HepG2 (cell line): ENCODE measurements around the gene ACACB. TPM values are rescaled to one million over a fixed set of nuclear protein-coding genes. Genes with fewer than 3 reads are reported as not detected.
A peak's percentile ranks its signal among the peaks of the same experiment; 100 is the strongest.

Experiments
- CHD2 ChIP-seq: IDR thresholded peaks from 2 replicates; pipeline ENCODE4 v1.6.1; 2011; ENCODE audit warnings: low read depth, low read length, improper control_type of control experiment
- ESRRA ChIP-seq: sonication (generic); formaldehyde crosslinking; IDR thresholded peaks from 2 replicates; pipeline ENCODE4 v1.5.1; 2020; ENCODE audit warnings: mild to moderate bottlenecking, low read depth, missing genetic modification reagents
- GTF2F1 ChIP-seq: fragments of 150-350 bp; IDR thresholded peaks from 2 replicates; pipeline ENCODE4 v1.6.1; 2014; ENCODE audit warnings: low read length
- GTF3A ChIP-seq: sonication (generic); formaldehyde crosslinking; conservative IDR thresholded peaks from 2 replicates; pipeline ENCODE4 v1.4.0; 2020; ENCODE audit warnings: mild to moderate bottlenecking, missing genetic modification reagents
- HMG20A ChIP-seq: IDR thresholded peaks from 2 replicates; pipeline ENCODE4 v1.6.1; 2016; ENCODE audit warnings: borderline replicate concordance
- HNRNPK ChIP-seq: fragments of 200-400 bp; formaldehyde crosslinking; IDR thresholded peaks from 2 replicates; pipeline ENCODE4 v1.6.1; 2018; ENCODE audit warnings: low read length, low read depth, moderate library complexity, mild to moderate bottlenecking; ENCODE audit not compliant: poor library complexity, severe bottlenecking
- HNRNPLL ChIP-seq: fragments of 200-400 bp; formaldehyde crosslinking; IDR thresholded peaks from 2 replicates; pipeline ENCODE4 v1.6.1; 2017; ENCODE audit warnings: mild to moderate bottlenecking, low read depth, low read length; ENCODE audit not compliant: poor library complexity, severe bottlenecking
- MED13 ChIP-seq: sonication (generic); formaldehyde crosslinking; IDR thresholded peaks from 2 replicates; pipeline ENCODE4 v1.5.0; 2020; ENCODE audit warnings: missing genetic modification reagents
- MYC ChIP-seq: sonication (generic); formaldehyde crosslinking; IDR thresholded peaks from 2 replicates; pipeline ENCODE4 v1.9.0; 2021; ENCODE audit warnings: missing genetic modification reagents, borderline replicate concordance
- MZF1 ChIP-seq: sonication (generic); formaldehyde crosslinking; IDR thresholded peaks from 2 replicates; pipeline ENCODE4 v1.8.1; 2023; ENCODE audit warnings: mild to moderate bottlenecking, missing genetic modification reagents, borderline replicate concordance
- PCBP1 ChIP-seq: fragments of 200-400 bp; formaldehyde crosslinking; IDR thresholded peaks from 2 replicates; pipeline ENCODE4 v1.6.1; 2017; ENCODE audit warnings: mild to moderate bottlenecking, low read depth, low read length, borderline replicate concordance
- RBM22 ChIP-seq: fragments of 200-400 bp; formaldehyde crosslinking; optimal IDR thresholded peaks from 2 replicates; pipeline ENCODE3; 2017; ENCODE audit warnings: mild to moderate bottlenecking, low read length, moderate library complexity
- RXRA ChIP-seq: sonication (generic); formaldehyde crosslinking; IDR thresholded peaks from 2 replicates; pipeline ENCODE4 v1.5.1; 2020; ENCODE audit warnings: missing genetic modification reagents
- SIN3A ChIP-seq: IDR thresholded peaks from 2 replicates; pipeline ENCODE4 v1.6.1; 2011; ENCODE audit warnings: low read depth, mild to moderate bottlenecking, control low read depth, low read length, borderline replicate concordance
- STAG1 ChIP-seq: sonication (generic); formaldehyde crosslinking; IDR thresholded peaks from 2 replicates; pipeline ENCODE4 v1.4.0; 2020; ENCODE audit warnings: missing genetic modification reagents
- TAF15 ChIP-seq: fragments of 200-400 bp; formaldehyde crosslinking; IDR thresholded peaks from one replicate; pipeline ENCODE4 v1.6.1; 2018; ENCODE audit warnings: mild to moderate bottlenecking, low read depth, low read length; ENCODE audit not compliant: poor library complexity, severe bottlenecking
- ZBTB34 ChIP-seq: sonication (generic); formaldehyde crosslinking; IDR thresholded peaks from 2 replicates; pipeline ENCODE4 v1.8.0; 2022; ENCODE audit warnings: mild to moderate bottlenecking, missing genetic modification reagents
- ZFP37 ChIP-seq: sonication (generic); formaldehyde crosslinking; IDR thresholded peaks from 2 replicates; pipeline ENCODE4 v1.4.0; 2020; ENCODE audit warnings: missing genetic modification reagents, borderline replicate concordance
- ZMYM2 ChIP-seq: sonication (generic); formaldehyde crosslinking; IDR thresholded peaks from 2 replicates; pipeline ENCODE4 v1.8.0; 2022; ENCODE audit warnings: mild to moderate bottlenecking, missing genetic modification reagents
- ZNF138 ChIP-seq: sonication (generic); formaldehyde crosslinking; IDR thresholded peaks from 2 replicates; pipeline ENCODE4 v1.5.0; 2020; ENCODE audit warnings: mild to moderate bottlenecking, low read depth, missing genetic modification reagents
- ZNF350 ChIP-seq: sonication (generic); formaldehyde crosslinking; IDR thresholded peaks from 2 replicates; pipeline ENCODE4 v1.4.0; 2020; ENCODE audit warnings: mild to moderate bottlenecking, low read depth, missing genetic modification reagents, borderline replicate concordance
- ZNF749 ChIP-seq: sonication (generic); formaldehyde crosslinking; IDR thresholded peaks from 2 replicates; pipeline ENCODE4 v1.8.0; 2022; ENCODE audit warnings: mild to moderate bottlenecking, missing genetic modification reagents, moderate library complexity, borderline replicate concordance
- ZNF772 ChIP-seq: sonication (generic); formaldehyde crosslinking; IDR thresholded peaks from 2 replicates; pipeline ENCODE4 v1.5.0; 2020; ENCODE audit warnings: mild to moderate bottlenecking, missing genetic modification reagents
- polyA plus RNA-seq, 8 experiments: library from polyadenylated mRNA; depleted of rRNA in 3 of 8; stranded (reverse) in 7 of 8; unstranded in 1 of 8; fragments of >200 nt; fragmentation: Illumina TruSeq in 4 of 8; extraction: Trizol in 4 of 8; gene quantifications; 2 replicates each; pipeline versions ENCODE4 v1.2.1 to v1.2.3, GENCODE V29; 2011 to 2016; ENCODE audit warnings: low read depth in 4 of 8, missing spikeins in 1 of 8, mixed read lengths in 1 of 8; ENCODE audit not compliant: insufficient read depth in 1 of 8
- total RNA-seq, 5 experiments: library from RNA; depleted of rRNA; stranded (reverse); fragments of >200 nt; fragmentation: Illumina TruSeq; extraction: Trizol; gene quantifications; 2 replicates each; pipeline ENCODE4 v1.2.3, GENCODE V29; 2016; ENCODE audit warnings: low read depth in 1 of 5
- TF ChIP-seq, protein P1 (sequence below): sonication (generic); formaldehyde crosslinking; IDR thresholded peaks from 2 replicates; pipeline ENCODE4 v1.5.0; 2020; ENCODE audit warnings: mild to moderate bottlenecking, low read depth, missing genetic modification reagents, borderline replicate concordance
- TF ChIP-seq, protein P2 (sequence below): IDR thresholded peaks from 2 replicates; pipeline ENCODE4 v1.6.1; 2016; ENCODE audit warnings: low read depth, control low read depth
- TF ChIP-seq, protein P3 (sequence below): sonication (generic); formaldehyde crosslinking; IDR thresholded peaks from 2 replicates; pipeline ENCODE4 v1.8.0; 2022; ENCODE audit warnings: mild to moderate bottlenecking, missing genetic modification reagents, moderate library complexity

Gene ACACB
- total and polyA plus RNA-seq, 2 of the 13 experiments (the other 11 are each of a cell fraction or from before 2014, with no cell fraction given), result 6.2 to 8.6 TPM

GRCh38 chr12:109097435-109098182 is 18.8 kb upstream of the ACACB start, which contains the start of gene UNG (continued):
- TF ChIP-seq ZNF772, result peak; percentile 16; the same call in 1 of the 2 replicates
- peak; percentile 46 for TF ChIP-seq HNRNPK
- peak; percentile 38 for TF ChIP-seq MYC (CRISPR knock-in tag)
- no peak for TF ChIP-seq GTF3A (CRISPR knock-in tag)
- TF ChIP-seq ZNF749 (CRISPR knock-in tag), result peak; percentile 37; the same call in 1 of the 2 replicates
- TF ChIP-seq MED13 (CRISPR knock-in tag), result no peak
- TF ChIP-seq ZFP37 (CRISPR knock-in tag), result no peak
- peak; percentile 75; the same call in 1 of the 2 replicates for TF ChIP-seq PCBP1
- TF ChIP-seq GTF2F1, result no peak
- TF ChIP-seq, protein P1, sequence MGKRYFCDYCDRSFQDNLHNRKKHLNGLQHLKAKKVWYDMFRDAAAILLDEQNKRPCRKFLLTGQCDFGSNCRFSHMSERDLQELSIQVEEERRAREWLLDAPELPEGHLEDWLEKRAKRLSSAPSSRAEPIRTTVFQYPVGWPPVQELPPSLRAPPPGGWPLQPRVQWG (CRISPR knock-in tag), result no peak
- TF ChIP-seq CHD2, result peak; percentile 45; the same call in 1 of the 2 replicates
- TF ChIP-seq RXRA (CRISPR knock-in tag), result peak; percentile 30; the same call in 1 of the 2 replicates
- TF ChIP-seq RBM22, result no peak
- no peak for TF ChIP-seq ESRRA (CRISPR knock-in tag)
- TF ChIP-seq TAF15, result no peak
- 0 out of 2 replicates have a peak, but pooled peaks have one; percentile 48 for TF ChIP-seq ZBTB34
- TF ChIP-seq ZNF350, result peak; percentile 24; the same call in 1 of the 2 replicates
- TF ChIP-seq, protein P2, sequence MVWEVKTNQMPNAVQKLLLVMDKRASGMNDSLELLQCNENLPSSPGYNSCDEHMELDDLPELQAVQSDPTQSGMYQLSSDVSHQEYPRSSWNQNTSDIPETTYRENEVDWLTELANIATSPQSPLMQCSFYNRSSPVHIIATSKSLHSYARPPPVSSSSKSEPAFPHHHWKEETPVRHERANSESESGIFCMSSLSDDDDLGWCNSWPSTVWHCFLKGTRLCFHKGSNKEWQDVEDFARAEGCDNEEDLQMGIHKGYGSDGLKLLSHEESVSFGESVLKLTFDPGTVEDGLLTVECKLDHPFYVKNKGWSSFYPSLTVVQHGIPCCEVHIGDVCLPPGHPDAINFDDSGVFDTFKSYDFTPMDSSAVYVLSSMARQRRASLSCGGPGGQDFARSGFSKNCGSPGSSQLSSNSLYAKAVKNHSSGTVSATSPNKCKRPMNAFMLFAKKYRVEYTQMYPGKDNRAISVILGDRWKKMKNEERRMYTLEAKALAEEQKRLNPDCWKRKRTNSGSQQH, result peak; percentile 96
- peak; percentile 10 for TF ChIP-seq HNRNPLL
- no peak for TF ChIP-seq STAG1
- TF ChIP-seq MZF1 (CRISPR knock-in tag), result no peak
- 0 out of 2 replicates have a peak, but pooled peaks have one; percentile 18 for TF ChIP-seq ZMYM2 (CRISPR knock-in tag)
- no peak for TF ChIP-seq HMG20A (CRISPR knock-in tag)
- TF ChIP-seq SIN3A, result peak; percentile 91; the same call in 1 of the 2 replicates
- TF ChIP-seq ZNF138 (CRISPR knock-in tag), result 0 out of 2 replicates have a peak, but pooled peaks have one; percentile 26
- TF ChIP-seq, protein P3, sequence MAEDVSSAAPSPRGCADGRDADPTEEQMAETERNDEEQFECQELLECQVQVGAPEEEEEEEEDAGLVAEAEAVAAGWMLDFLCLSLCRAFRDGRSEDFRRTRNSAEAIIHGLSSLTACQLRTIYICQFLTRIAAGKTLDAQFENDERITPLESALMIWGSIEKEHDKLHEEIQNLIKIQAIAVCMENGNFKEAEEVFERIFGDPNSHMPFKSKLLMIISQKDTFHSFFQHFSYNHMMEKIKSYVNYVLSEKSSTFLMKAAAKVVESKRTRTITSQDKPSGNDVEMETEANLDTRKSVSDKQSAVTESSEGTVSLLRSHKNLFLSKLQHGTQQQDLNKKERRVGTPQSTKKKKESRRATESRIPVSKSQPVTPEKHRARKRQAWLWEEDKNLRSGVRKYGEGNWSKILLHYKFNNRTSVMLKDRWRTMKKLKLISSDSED (CRISPR knock-in tag), result no peak
